Naive thymus-derived CD8-positive, alpha-beta T cell (primary cell): ENCODE data around the gene NKG7. TPM values are rescaled to one million over a fixed set of nuclear protein-coding genes. Genes with fewer than 3 reads are reported as not detected.
A peak's percentile ranks its signal among the peaks of the same experiment; 100 is the strongest.

Experiments
- ATAC-seq, 2 donors: fragments of 150-1000 bp; cut with Tn5 transposase in 1 of 2; sonication (Bioruptor Pico), chemical (Tn5 transposase) in 1 of 2; 1 replicate in 1 of 2; 2 replicates in 1 of 2; pipeline ENCODE4 v1.10.0; 2021; ENCODE audit warnings: mild to moderate bottlenecking in 2 of 2, moderate library complexity in 2 of 2
- POLR2A ChIA-PET: fragments of 350-600 bp; sonication (Branson Sonifier 250); formaldehyde crosslinking; loops from one replicate; lab custom pipeline; 2021; ENCODE audit warnings: antibody characterized with exemption; lab: Charles Lee
- DNase-seq, 10 donors: peaks; one replicate each; pipeline versions ENCODE4 v3.0.0 to v3.0.0-alpha.2; 2020 to 2022
- H3K27ac Mint-ChIP-seq, 10 donors: one replicate each; pipeline ENCODE4 v1.8.0; 2020 to 2022; ENCODE audit warnings: mild to moderate bottlenecking in 10 of 10, mixed read lengths in 10 of 10, moderate library complexity in 4 of 10, inconsistent platforms in 1 of 10
- H3K27me3 Mint-ChIP-seq, 5 donors: one replicate each; pipeline ENCODE4 v1.8.0; 2021 to 2022; ENCODE audit warnings: mixed read lengths in 5 of 5
- H3K36me3 Mint-ChIP-seq, 3 donors: one replicate each; pipeline ENCODE4 v1.8.0; 2020 to 2022; ENCODE audit warnings: mixed read lengths in 3 of 3, mild to moderate bottlenecking in 2 of 3, inconsistent platforms in 1 of 3
- H3K4me1 Mint-ChIP-seq, 4 donors: one replicate each; pipeline ENCODE4 v1.8.0; 2021 to 2022; ENCODE audit warnings: mixed read lengths in 4 of 4
- H3K4me3 Mint-ChIP-seq, 10 donors: one replicate each; pipeline ENCODE4 v1.8.0; 2020 to 2022; ENCODE audit warnings: mild to moderate bottlenecking in 10 of 10, mixed read lengths in 10 of 10, moderate library complexity in 6 of 10, inconsistent platforms in 1 of 10
- H3K9me3 Mint-ChIP-seq, 9 donors: one replicate each; pipeline ENCODE4 v1.8.0; 2020 to 2022; ENCODE audit warnings: mixed read lengths in 9 of 9, mild to moderate bottlenecking in 3 of 9, inconsistent platforms in 1 of 9, moderate library complexity in 1 of 9
- polyA plus RNA-seq, 3 donors: library from polyadenylated mRNA; unstranded; fragments of 300-500 nt; fragmentation: Illumina TruSeq; gene quantifications; one replicate each; pipeline ENCODE4 v1.2.3, GENCODE V29; 2021
- total RNA-seq, 8 experiments: library from RNA in 2 of 8; stranded (reverse) in 2 of 8; gene quantifications; one replicate each; pipeline ENCODE4 v1.2.3 and lab custom pipeline; 2021 to 2026

The NKG7 gene
- total and polyA plus RNA-seq, 5 experiments from 2014 or later, result 3.8 to 1,629 (median 41.7) TPM

DNA sequence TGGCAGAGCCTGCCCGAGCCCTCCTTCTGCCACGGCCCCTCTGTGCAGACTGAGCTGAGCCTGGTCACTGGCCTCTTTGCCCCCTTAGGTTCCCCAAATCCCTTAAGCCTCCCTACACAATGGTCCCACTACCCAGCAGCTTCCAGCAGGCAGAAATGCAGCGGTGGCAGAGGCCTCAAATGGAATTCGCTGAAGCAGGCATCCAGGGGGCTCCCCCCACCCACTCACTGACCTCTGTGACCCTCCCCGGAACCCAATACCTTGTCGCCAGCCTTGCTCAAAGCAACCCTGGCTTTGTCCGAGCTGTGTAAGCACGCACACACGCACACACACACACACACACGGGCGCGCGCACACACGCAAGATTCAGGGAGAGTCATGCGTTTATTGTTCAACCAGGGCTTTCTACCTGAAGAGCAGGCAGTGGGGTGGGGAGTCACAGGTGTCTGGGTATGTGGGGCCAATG is 15.5 kb upstream of the NKG7 start, which contains the start of gene LIM2:
TSS of gene LIM2 (minus strand) at position 51 of the 466 bp plus-strand sequence. CDS start 531 bp downstream, outside the sequence.
- peaks cover 0 to 6% (median 0%) of the 10 kb centered on the region in 5 donors for H3K27me3 Mint-ChIP-seq
- H3K36me3 Mint-ChIP-seq, result no peaks in the 10 kb centered on the region
- peak within 1 kb of the TSS in 6 of 10 donors; percentile 3 to 87 (median 32) for H3K27ac Mint-ChIP-seq
- DNase-seq, result no peak
- H3K9me3 Mint-ChIP-seq, result no peaks in the 10 kb centered on the region
- H3K4me3 Mint-ChIP-seq, result peak within 1 kb of the TSS in 4 of 10 donors; percentile 20 to 84 (median 66)
- POLR2A ChIA-PET, result interaction anchor here (1.5 kb wide), 1 partner anchor 16 kb away, joined by 4 read pairs; the partner anchor contains the start of gene NKG7
- peaks cover 8 to 26% (median 14%) of the 10 kb centered on the region in 4 donors for H3K4me1 Mint-ChIP-seq
- no peak for ATAC-seq

DNA sequence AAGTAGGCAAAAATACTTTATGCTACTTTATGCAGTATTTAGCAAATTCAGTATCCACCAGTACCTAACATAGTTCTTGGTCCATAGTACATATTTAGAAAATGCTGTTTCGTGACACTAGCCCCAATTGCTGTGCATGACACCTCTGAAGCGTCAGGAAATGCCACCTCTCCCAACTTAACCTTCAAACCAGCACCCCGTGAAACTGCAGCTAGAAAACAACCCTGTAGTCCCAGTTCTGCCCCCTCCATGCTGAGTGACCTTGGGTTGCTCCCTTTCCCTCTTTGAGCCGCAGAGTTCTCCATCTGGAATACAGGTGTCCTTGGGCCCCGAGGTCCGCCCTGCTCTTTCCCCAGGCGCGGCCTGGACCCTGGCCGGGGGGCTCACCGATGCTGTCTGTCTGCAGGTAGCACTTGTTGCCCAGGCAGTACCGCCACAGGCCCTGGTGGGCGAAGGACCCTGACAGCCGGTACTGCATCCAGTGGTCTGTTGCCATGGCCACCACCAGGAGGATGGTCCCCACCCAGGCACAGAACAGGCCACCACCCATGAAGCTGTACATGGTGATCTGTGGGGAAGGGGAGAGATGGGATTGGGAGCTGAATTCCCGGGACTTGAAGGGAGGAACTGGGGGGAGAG is 14.5 kb upstream of the NKG7 start:
- peak overlapping the region in 3 of 10 donors; percentile 3 to 87 (median 46) for H3K27ac Mint-ChIP-seq

GRCh38 chr19:51382004-51382403 is 9.6 kb upstream of the NKG7 start:
- Mint-ChIP-seq H3K27ac (no peak overlapping the region), H3K36me3 (peaks cover 0 to 4% (median 0%) of the 10 kb centered on the region in 3 donors), H3K9me3 (peaks cover 0 to 12% (median 0%) of the 10 kb centered on the region in 9 donors), H3K4me1 (peaks cover 0 to 22% (median 5%) of the 10 kb centered on the region in 4 donors), H3K27me3 (no peaks in the 10 kb centered on the region), H3K4me3 (no peak overlapping the region)
- ATAC-seq (no peak), DNase-seq (no peak)
- POLR2A ChIA-PET, result no interaction called here

More for the DNA sequence above, 14.5 kb upstream of the NKG7 start:
- Mint-ChIP-seq H3K4me3 (peak overlapping the region in 4 of 10 donors; percentile 20 to 84 (median 66)), H3K27me3 (peaks cover 0 to 6% (median 0%) of the 10 kb centered on the region in 5 donors), H3K4me1 (peaks cover 8 to 23% (median 13%) of the 10 kb centered on the region in 4 donors), H3K36me3 (peaks cover 0 to 2% (median 0%) of the 10 kb centered on the region in 3 donors), H3K9me3 (peaks cover 0 to 3% (median 0%) of the 10 kb centered on the region in 9 donors)
- DNase-seq (peak in 1 of 10 donors; percentile 18), ATAC-seq (no peak)
- POLR2A ChIA-PET, result no interaction called here

DNA sequence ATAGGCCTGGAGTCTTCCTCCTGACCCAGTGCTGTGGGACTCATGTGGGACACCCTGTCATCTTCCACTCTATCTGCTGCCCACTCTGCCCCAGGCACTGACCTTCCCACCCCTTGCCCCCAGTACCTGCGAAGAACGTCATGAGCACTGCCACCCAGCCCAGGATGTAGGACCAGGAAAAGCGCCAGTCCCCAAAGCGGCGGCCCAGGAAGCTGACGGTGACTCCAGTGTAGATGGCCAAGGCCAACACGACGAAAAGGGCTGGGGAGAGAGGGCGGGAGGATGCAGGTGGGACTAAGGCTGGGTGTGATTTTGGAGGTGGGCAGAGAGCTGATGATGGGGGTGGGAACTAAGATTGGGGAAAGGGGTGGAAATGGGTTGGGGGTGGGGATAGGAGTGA is 7.9 kb upstream of the NKG7 start:
- H3K4me3 Mint-ChIP-seq, result no peak overlapping the region
- DNase-seq, result no peak
- no peaks in the 10 kb centered on the region for H3K27me3 Mint-ChIP-seq
- ATAC-seq, result no peak
- peaks cover 0 to 4% (median 0%) of the 10 kb centered on the region in 3 donors for H3K36me3 Mint-ChIP-seq
- POLR2A ChIA-PET, result no interaction called here
- peak overlapping the region in 3 of 10 donors; percentile 19 to 42 (median 31) for H3K27ac Mint-ChIP-seq
- H3K4me1 Mint-ChIP-seq, result peaks cover 4 to 31% (median 11%) of the 10 kb centered on the region in 4 donors
- H3K9me3 Mint-ChIP-seq, result peaks cover 0 to 12% (median 0%) of the 10 kb centered on the region in 9 donors

DNA sequence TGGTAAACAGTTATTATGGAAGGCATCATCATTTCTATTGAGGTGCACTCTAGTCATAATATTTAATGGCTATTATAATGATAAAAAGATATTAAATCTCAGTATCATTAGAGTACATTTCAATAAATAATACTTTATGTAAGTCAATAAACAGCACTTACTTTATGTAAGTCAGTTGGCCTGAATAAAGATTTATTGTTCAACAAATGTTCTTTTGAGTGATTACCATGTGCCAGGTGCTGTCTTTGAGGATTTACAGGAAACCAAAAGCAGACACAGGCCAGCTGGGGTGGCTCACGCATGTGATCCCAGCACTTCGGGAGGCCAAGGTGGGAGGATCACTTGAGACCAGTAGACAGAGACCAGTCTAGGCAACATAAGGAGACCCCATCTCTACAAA is 5.0 kb upstream of the NKG7 start:
- Mint-ChIP-seq H3K9me3 (peaks cover 0 to 12% (median 0%) of the 10 kb centered on the region in 9 donors), H3K4me3 (no peak overlapping the region), H3K4me1 (peaks cover 20 to 61% (median 41%) of the 10 kb centered on the region in 4 donors), H3K36me3 (peaks cover 0 to 3% (median 0%) of the 10 kb centered on the region in 3 donors), H3K27ac (peak overlapping the region in 1 of 10 donors; percentile 43), H3K27me3 (no peaks in the 10 kb centered on the region)
- ATAC-seq (no peak), DNase-seq (no peak)
- POLR2A ChIA-PET, result interaction anchor here (1.1 kb wide), 1 partner anchor 11 kb away, joined by 10 read pairs; the partner anchor contains the start of gene ETFB

DNA sequence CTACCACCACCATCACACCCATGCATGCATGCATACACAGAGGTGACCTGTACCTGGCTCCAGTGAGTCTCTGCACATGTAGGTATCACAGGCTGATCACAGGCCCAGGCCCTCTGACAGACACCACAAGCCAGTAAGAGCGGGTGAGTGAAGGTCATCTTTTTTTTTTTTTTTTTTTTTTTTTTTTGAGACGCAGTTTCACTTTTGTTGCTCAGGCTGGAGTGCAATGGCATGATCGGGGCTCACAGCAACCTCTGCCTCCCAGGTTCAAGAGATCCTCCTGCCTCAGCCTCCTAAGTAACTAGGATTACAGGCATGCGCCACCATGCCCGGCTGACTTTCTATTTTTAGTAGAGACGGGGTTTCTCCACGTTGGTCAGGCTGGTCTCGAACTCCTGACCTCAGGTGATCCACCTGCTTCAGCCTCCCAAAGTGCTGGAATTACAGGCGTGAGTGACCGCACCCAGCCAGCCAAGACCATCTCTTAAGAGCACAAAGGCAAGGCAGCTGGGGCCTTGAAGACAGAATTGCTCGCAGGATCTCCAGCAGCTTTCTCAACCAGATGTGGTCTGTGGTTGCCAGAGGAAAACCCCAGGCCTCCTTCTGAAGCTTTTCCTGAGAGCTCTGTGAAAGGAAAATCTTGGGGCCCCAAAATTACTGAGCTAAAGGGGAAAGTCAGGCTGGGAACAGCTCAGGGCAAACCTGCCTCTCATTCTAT is 3.2 kb upstream of the NKG7 start:
- Mint-ChIP-seq H3K4me1 (peaks cover 38 to 73% (median 59%) of the 10 kb centered on the region in 4 donors), H3K27ac (peak overlapping the region; percentile 70 to 95 (median 80)), H3K27me3 (no peaks in the 10 kb centered on the region), H3K9me3 (peaks cover 0 to 4% (median 0%) of the 10 kb centered on the region in 9 donors), H3K4me3 (peak overlapping the region in 7 of 10 donors; percentile 8 to 70 (median 43)), H3K36me3 (peaks cover 0 to under 1% (median 0%) of the 10 kb centered on the region in 3 donors)
- DNase-seq, result peak in 2 of 10 donors; percentile 20
- no peak for ATAC-seq
- POLR2A ChIA-PET, result no interaction called here

DNA sequence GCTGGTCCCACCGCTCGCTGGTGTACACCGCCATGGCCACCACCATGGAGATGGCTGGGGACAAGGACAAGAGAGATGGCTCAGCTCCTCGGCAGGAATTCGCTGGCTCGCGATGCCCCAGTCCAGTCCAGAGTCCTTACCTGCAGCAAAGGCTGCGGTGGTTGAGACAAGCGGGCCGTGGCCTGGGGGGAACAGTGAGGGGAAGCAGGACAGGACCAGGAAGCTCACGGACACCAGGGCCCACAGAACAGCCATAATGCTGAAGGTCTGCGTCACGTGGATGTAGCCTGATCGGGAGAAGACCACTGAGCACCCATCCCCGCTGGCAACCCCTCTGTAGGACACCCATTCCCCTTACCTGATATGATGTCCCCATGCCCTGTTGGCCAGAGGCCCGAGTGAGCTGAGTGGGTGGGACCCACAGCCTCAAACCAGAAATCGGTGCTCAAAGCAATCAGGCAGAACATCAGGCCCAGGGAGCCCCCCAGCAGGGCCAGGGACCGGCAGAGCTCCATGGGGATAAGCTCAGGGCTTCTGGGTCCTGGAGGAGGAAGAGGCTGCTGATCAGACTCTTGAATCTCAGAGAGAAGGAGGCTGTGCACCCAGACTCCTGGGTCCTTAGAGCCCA is 319 bp downstream of the NKG7 start:
- no peaks in the 10 kb centered on the region for H3K36me3 Mint-ChIP-seq
- H3K27me3 Mint-ChIP-seq, result no peaks in the 10 kb centered on the region
- peak overlapping the region; percentile 65 to 100 (median 78) for H3K4me3 Mint-ChIP-seq
- peak overlapping the region; percentile 89 to 98 (median 94) for H3K27ac Mint-ChIP-seq
- ATAC-seq (no peak), DNase-seq (no peak)
- POLR2A ChIA-PET, result interaction anchor here (0.7 to 1.6 kb wide), 3 partner anchors 17 to 33 kb away, joined by 3 to 4 read pairs (median 4); no protein-coding TSS in a partner anchor
- no peaks in the 10 kb centered on the region for H3K9me3 Mint-ChIP-seq
- peaks cover 48 to 83% (median 80%) of the 10 kb centered on the region in 4 donors for H3K4me1 Mint-ChIP-seq

DNA sequence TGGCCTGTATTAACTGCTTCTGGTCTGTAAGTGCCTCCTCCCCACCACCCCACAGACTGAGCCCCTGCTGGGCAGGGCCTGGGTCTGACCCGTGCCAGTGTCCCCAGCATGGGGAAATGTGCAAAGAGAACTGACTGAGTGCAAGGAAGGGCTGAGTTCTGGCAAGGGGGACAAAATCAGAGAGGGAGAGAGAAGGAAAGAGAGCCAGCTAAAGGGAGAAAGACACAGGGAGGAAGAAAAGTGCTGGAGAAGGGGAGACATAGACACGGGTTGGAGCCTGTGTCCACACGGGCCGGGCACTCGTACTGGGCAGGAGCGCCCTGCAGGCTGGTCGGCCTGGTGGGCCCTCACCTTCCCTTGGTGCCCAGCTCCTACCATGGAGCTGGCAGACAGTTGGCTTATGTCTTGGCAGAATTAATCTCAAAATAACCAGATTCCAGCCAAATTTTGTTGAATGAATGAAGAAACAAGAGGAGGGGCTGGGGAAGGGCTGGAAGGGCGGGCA is 1.2 kb downstream of the NKG7 start:
- no peak for ATAC-seq
- POLR2A ChIA-PET, result interaction anchor here (1.3 kb wide), 1 partner anchor 41 kb away, joined by 3 read pairs; no protein-coding TSS in a partner anchor
- no peaks in the 10 kb centered on the region for H3K9me3 Mint-ChIP-seq

GRCh38 chr19:51370230-51370629 is 2.2 kb downstream of the NKG7 start:
- Mint-ChIP-seq H3K4me3 (peak overlapping the region; percentile 19 to 100 (median 62)), H3K27me3 (no peaks in the 10 kb centered on the region), H3K4me1 (peaks cover 58 to 87% (median 79%) of the 10 kb centered on the region in 4 donors), H3K9me3 (no peaks in the 10 kb centered on the region), H3K36me3 (no peaks in the 10 kb centered on the region), H3K27ac (peak overlapping the region; percentile 57 to 98 (median 92))
- DNase-seq, result no peak
- no peak for ATAC-seq
- POLR2A ChIA-PET, result interaction anchor here (1.3 kb wide), 1 partner anchor 42 kb away, joined by 3 read pairs; no protein-coding TSS in a partner anchor

More for the DNA sequence above, 1.2 kb downstream of the NKG7 start:
- peak overlapping the region; percentile 41 to 98 (median 92) for H3K27ac Mint-ChIP-seq
- H3K36me3 Mint-ChIP-seq, result no peaks in the 10 kb centered on the region
- H3K4me3 Mint-ChIP-seq, result peak overlapping the region; percentile 46 to 100 (median 80)
- no peak for DNase-seq
- H3K27me3 Mint-ChIP-seq, result no peaks in the 10 kb centered on the region
- H3K4me1 Mint-ChIP-seq, result peaks cover 54 to 84% (median 80%) of the 10 kb centered on the region in 4 donors

DNA sequence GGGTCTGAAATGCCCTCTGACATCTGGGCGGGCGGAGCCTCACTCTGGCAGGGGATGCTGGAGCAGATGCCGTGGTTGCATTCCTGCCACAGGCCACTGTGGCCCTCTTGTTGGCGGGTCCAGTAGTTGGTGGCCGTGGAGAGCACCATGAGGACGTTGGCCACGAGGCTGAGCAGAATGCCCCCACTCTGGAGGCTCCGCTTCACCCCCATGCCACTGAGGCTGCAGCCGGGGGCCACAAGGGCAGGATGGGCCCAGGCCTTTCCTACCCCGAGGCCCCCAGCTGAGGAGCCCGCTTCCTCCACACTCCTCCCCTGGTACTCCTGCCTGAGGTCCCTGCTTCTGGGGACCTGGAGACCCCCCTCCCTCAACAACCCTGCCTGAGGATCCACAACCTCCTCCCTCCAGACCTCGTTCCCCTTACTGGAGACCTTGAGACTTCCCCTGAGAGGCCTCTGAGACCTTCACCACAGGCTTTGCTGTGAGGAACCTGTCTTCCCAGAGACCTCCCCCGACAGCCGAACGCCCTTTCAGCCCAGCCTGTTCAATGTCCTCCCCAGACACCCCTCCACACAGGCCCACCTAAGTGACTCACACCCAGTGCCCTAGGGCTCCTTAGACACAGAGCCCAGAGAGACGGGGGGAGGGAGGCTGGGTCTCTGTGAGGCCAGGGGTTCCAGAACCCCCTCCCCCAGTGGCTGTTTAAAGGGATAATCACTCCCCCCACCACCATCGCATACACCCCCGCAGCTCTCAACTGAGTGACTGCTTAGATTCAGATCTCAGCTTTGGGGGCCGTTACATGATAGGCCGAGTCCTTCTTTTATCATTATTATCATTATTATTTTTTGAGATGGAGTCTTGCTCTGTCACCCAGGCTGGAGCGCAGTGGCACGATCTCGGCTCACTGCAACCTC is 3.8 kb downstream of the NKG7 start, which contains the start of gene CLDND2:
TSS of gene CLDND2 (minus strand) at position 638 of the 917 bp plus-strand sequence. CDS start at position 212, 426 bp downstream.
- peak in 6 of 10 donors; percentile 10 to 54 (median 30) for DNase-seq
- POLR2A ChIA-PET, result interaction anchor here (1.3 to 1.5 kb wide), 5 partner anchors 14 to 245 kb away, joined by 3 to 5 read pairs (median 4); no protein-coding TSS in a partner anchor
- ATAC-seq, result no peak
- Mint-ChIP-seq H3K4me3 (peak within 1 kb of the TSS; percentile 93 to 100 (median 98)), H3K27ac (peak within 1 kb of the TSS; percentile 91 to 98 (median 96)), H3K4me1 (peaks cover 61 to 83% (median 77%) of the 10 kb centered on the region in 4 donors), H3K27me3 (no peaks in the 10 kb centered on the region), H3K9me3 (no peaks in the 10 kb centered on the region), H3K36me3 (no peaks in the 10 kb centered on the region)
